Measurements from ENCODE around the gene SETD1B.

The SETD1B gene

DNA sequence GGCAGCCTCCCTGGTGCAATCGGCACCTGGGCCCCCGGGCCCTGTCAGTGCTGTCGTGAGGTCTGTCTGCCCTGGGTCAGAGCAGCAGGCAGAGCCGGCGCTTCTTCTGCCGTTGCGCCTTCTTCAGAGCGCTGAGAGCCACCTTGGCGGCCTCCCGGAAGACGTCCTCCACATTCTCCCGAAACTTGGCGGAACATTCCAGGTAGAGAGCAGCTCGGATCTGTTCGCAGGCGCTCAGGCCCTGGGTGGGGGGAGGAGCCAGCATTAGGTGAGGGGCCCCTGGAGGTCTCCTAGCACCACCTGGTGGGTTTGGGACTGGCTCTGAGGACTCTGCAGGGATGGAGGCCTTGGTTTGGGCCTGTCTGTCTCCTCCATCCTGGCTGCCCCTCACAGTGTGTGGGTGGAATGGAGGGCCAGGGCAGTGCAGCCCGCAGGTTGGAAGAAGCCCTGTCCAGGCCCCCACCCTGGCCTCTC lies 24.4 kb upstream of the SETD1B start:
- in situ Hi-C loops (cut with MboI; ENCODE audit: low sequenced_read_pairs), result no loop called here

GRCh38 chr12:121780429-121780828 lies 23.4 kb upstream of the SETD1B start:
- in situ Hi-C loops (cut with MboI; ENCODE audit: low sequenced_read_pairs), result no loop called here

GRCh38 chr12:121781484-121781997 lies 22.3 kb upstream of the SETD1B start:
- in situ Hi-C loops (cut with MboI; ENCODE audit: low sequenced_read_pairs), result no loop called here

- in situ Hi-C loops (cut with MboI; ENCODE audit: low sequenced_read_pairs), result no loop called here
Measured at GRCh38 chr12:121781998-121782979, 21.5 kb upstream of the SETD1B start.

DNA sequence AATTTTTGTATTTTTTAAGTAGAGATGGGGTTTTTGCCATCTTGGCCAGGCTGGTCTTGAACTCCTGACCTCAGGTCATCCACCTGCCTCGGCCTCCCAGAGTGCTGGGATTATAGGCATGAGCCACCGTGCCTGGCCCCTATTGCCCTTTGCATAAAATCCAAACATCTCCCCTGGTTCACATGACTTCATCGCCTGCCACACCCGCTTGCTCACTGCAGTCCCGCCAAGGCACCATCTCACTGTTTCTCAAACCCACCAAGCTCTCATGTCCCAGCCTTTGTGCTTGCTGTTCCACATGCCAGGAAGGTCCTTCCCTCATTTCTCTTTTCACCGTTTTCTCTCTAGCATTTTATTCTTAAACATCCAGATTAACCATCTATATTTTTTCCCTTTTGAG lies 20.0 kb upstream of the SETD1B start:
- in situ Hi-C loops (cut with MboI; ENCODE audit: low sequenced_read_pairs), result no loop called here

DNA sequence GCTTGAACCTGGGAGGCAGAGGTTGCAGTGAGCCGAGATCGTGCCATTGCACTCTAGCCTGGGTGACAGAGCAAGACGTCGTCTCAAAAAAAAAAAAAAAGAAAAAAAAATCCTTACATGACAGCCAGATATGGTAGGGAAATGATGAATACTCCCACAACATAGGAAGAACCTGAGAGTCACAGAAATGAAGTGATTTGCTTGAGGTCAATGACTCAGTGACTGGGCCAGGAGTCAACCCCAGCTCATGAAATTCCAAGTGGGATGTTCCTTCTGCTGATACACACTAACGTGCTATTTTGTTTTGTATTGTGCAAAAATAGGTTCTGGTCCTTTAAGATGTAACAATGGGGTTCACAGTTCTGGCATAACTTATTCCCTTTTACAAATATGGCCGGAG lies 19.3 kb upstream of the SETD1B start:
- in situ Hi-C loops (cut with MboI; ENCODE audit: low sequenced_read_pairs), result no loop called here

DNA sequence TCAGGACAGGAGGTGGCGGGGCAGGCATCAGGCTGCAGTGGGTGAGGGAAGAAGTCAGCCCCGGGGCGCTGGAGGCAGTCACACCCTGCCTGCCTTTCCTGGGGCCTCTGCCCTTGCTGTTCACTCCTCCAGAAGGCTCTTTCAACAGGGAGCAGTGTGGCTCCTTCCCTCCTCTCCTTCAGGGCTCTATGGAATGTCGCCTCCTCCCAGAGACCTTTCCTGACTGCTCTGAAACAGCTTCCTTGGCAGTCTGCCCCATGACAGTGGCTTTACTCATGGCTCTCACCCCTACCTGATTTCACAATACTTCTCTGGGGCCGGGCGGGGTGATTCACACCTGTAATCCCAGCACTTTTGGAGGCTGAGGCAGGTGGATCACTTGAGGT lies 17.4 kb upstream of the SETD1B start:
- in situ Hi-C loops (cut with MboI; ENCODE audit: low sequenced_read_pairs), result no loop called here

DNA sequence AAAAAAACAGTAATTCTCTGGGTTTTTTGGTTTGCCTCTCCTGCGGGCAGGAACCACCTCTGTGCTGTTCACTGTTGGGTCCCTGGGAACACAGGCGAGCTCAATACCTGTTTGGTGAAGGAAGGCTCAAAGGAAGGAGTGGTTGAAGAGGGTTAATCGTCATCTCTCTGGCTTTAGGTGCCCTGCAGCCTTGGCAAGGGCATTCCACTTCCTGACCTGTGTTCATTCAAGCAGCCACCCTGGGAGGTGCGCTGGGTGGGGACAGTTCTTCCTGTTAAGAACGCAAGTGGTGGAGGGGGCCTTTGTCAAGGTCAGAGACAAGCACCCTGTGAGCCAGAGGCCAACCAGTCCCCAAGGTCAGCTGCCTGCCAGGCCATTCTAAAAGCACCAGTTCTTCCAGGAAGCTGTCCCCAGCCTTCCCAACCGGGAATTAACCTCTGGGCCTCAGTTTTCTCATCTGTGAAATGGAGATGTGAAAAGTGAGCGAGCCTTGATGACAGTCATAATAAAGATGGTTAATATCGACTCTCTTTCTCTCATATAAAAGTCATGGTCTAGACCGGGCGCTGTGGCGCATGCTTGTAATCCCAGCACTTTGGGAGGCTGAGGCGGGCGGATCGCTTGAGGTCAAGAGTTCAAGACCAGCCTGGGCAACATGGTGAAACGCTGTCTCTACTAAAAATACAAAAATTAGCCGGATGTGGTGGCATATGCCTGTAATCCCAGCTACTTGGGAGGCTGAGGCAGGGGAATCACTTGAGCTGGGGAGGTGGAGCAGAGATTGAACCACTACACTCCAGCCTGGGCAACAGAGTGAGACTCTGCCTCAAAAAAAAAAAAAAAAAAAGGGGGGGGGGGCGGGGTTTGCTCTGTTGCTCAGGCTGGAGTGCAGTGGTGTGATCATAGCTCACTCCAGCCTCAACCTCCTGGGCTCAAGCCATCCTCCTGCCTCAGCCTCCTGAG lies 16.5 kb upstream of the SETD1B start:
- in situ Hi-C loops (cut with MboI; ENCODE audit: low sequenced_read_pairs), result no loop called here

DNA sequence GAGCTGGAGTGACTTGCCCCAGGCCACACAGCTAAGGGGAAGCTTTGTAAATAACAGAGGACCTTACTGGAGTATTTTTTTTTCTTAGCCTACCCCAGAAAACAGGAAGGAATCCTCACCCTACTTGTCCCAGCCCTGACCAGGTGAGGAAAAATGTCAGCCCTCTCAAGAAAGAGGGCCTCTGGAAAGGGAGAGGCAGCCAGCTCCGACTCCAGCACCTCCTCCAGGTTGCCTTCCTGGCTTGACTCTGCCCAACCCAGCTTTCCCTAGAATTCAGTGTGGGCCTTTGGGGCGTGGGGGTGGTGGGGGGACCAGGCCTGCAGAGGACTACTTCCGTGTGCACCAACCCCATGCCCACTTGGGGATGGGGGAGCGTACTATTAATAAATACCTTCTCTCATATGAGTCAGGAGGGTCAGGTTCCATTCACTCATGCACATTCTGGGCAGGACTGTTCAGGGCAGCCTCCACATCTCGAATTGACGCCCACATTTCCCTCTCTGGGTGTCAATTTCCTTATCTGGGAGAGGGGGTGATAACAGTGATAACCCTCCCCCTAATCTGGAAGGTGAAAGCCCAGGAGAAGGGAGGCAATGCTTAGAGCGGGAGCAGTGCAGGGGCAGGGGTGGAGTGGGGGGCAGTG lies 15.5 kb upstream of the SETD1B start:
- in situ Hi-C loops (cut with MboI; ENCODE audit: low sequenced_read_pairs), result no loop called here

- in situ Hi-C loops (cut with MboI; ENCODE audit: low sequenced_read_pairs), result no loop called here
Measured at GRCh38 chr12:121789233-121789781, 14.5 kb upstream of the SETD1B start.

GRCh38 chr12:121789800-121790728 lies 13.7 kb upstream of the SETD1B start:
- in situ Hi-C loops (cut with MboI; ENCODE audit: low sequenced_read_pairs), result loop anchor here (10.0 kb wide), 1 partner anchor 95 kb away; the partner anchor contains the start of gene PSMD9

DNA sequence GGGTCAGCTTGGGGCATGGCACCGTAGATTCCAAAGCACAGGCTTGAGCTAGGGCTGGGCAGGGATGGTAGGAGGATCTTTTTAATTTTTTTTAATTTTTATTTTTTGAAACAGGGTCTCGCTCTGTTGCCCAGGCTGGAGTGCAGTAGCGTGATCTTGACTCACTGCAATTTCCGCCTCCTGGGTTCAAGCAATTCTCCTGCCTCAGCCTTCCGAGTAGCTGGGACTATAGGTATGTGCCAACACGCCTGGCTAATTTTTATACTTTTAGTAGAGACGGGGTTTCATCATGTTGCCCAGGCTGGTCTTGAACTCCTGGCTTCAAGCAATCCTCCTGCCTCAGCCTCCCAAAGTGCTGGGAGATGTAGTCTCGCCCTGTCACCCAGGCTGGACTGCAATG lies 13.0 kb upstream of the SETD1B start:
- in situ Hi-C loops (cut with MboI; ENCODE audit: low sequenced_read_pairs), result loop anchor here (10.0 kb wide), 1 partner anchor 94 kb away; the partner anchor contains the start of gene PSMD9

GRCh38 chr12:121791671-121792551 lies 11.9 kb upstream of the SETD1B start:
- in situ Hi-C loops (cut with MboI; ENCODE audit: low sequenced_read_pairs), result loop anchor here (10.0 kb wide), 1 partner anchor 93 kb away; the partner anchor contains the start of gene PSMD9

- in situ Hi-C loops (cut with MboI; ENCODE audit: low sequenced_read_pairs), result loop anchor here (10.0 kb wide), 1 partner anchor 92 kb away; the partner anchor contains the start of gene PSMD9
Measured at GRCh38 chr12:121792607-121793439, 11.0 kb upstream of the SETD1B start.

GRCh38 chr12:121793440-121793837 lies 10.4 kb upstream of the SETD1B start, which contains the start of gene RHOF:
Gene RHOF (minus strand): TSS chr12:121793688. CDS start chr12:121793633, 55 bp downstream.
- in situ Hi-C loops (cut with MboI; ENCODE audit: low sequenced_read_pairs), result loop anchor here (10.0 kb wide), 1 partner anchor 91 kb away; the partner anchor contains the start of gene PSMD9

DNA sequence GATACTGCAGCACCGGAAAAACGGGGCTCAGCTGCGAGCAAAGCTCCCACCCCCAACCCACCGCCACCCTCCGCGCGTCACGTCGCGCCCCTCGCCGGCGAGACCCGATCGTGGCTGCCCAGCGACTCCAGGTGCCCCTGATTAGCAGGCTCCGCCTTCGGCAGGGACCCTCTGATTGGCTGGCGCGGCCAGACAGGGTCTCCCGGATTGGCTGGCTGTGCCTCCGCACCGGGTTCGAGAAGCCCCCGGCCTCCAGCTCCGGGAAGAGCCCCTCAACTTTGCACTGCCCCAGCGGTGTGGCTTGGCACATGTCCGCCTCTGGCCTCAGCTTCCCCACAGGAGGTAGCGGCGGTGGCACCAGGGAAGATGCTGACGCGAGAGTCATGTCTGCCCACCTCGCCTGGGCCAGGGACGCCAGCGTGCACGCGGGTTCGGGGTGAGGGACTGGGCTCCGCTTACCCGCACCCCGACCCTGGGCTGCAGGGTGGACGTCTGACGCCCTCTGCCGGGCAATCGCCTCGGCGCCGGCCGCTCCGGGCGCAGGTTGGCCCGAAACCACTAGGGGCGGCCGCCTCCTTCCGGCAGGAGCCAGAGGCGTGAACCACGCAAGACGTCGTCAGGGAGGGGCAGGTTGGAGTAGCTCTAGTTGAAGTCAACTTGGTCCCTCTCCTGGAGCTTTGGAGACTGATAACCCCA lies 9.8 kb upstream of the SETD1B start:
- in situ Hi-C loops (cut with MboI; ENCODE audit: low sequenced_read_pairs), result loop anchor here (10.0 kb wide), 1 partner anchor 91 kb away; the partner anchor contains the start of gene PSMD9

Measured in HL-60/S4 treated with retinoic acid at 250 ng/mL for 4 days and 3 days (cell line).